GM19351 (cell line): ENCODE results near the gene XXYLT1.

Source experiments
- ATAC-seq: cut with Tn5 transposase; IDR thresholded peaks from one replicate; pipeline ENCODE4 v1.9.1; 2021; ENCODE audit warnings: mild to moderate bottlenecking, moderate library complexity; ENCODE audit not compliant: unreplicated experiment

The XXYLT1 gene

GRCh38 chr3:195085356-195086130, 185.4 kb downstream of the XXYLT1 start:
- ATAC-seq = no peak

- no peak for ATAC-seq
Measured at GRCh38 chr3:195084746-195085145, 186.2 kb downstream of the XXYLT1 start.

GRCh38 chr3:195083659-195084058, 187.3 kb downstream of the XXYLT1 start:
- ATAC-seq = no peak

DNA sequence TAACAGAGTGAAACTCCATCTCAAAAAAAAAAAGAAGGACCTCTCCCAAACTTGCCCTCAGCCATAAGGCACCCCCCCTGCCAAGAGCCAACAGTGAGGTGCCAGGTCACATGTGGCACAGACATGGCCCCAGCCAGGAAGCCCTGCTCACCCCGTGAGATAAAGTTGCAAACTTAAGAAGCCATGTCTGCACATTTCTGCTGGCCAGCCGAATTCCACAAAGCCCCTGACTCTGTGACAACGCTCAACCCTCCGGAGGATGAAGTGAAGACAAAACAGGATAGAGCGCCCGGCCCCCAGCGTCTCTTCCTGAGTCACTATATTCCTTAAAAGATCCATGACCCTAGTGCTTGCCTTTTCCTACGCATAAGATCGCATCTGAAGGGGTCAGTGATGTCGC, 188.1 kb downstream of the XXYLT1 start:
- no peak for ATAC-seq

DNA sequence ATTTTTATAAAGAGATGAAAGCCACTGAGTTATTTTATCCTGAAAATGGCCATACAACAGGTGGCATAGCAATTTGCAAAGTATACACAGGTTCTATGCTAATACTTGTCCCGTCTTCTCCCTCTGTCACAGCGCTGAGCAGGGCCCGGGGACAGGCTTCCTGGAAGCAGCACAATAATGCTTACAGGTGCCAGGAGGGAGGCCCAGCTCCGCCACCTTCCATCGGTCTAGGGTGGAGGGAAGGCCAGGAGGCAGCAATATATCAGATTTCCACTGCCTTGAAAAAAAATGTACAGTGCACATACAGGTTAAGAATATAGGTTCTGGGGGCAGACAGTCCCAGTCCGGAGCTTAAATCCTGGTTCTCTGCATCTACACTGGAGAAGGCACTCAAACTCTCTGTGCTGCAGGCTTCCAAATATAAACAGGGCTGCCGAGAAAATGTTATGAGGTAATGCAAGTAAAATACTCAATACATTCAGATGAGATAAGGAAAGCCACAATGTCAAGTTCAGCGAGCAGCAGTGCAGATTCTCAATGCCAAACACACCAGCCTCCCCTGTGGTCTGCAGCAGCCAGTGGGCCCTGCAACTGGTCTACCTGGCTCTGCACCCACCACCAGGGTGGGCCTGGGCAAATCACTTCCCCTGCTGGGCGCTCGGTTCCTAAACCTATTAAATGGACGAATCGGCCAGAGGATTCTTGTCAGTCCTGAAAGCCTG, 189.6 kb downstream of the XXYLT1 start:
- no peak for ATAC-seq

GRCh38 chr3:195080571-195081151, 190.3 kb downstream of the XXYLT1 start:
- no peak for ATAC-seq

- no peak for ATAC-seq
Measured at GRCh38 chr3:195080125-195080524, 190.8 kb downstream of the XXYLT1 start.

- no peak for ATAC-seq
Measured at GRCh38 chr3:195079636-195080035, 191.3 kb downstream of the XXYLT1 start.

- no peak for ATAC-seq
Measured at GRCh38 chr3:195078891-195079440, 192.0 kb downstream of the XXYLT1 start.

DNA sequence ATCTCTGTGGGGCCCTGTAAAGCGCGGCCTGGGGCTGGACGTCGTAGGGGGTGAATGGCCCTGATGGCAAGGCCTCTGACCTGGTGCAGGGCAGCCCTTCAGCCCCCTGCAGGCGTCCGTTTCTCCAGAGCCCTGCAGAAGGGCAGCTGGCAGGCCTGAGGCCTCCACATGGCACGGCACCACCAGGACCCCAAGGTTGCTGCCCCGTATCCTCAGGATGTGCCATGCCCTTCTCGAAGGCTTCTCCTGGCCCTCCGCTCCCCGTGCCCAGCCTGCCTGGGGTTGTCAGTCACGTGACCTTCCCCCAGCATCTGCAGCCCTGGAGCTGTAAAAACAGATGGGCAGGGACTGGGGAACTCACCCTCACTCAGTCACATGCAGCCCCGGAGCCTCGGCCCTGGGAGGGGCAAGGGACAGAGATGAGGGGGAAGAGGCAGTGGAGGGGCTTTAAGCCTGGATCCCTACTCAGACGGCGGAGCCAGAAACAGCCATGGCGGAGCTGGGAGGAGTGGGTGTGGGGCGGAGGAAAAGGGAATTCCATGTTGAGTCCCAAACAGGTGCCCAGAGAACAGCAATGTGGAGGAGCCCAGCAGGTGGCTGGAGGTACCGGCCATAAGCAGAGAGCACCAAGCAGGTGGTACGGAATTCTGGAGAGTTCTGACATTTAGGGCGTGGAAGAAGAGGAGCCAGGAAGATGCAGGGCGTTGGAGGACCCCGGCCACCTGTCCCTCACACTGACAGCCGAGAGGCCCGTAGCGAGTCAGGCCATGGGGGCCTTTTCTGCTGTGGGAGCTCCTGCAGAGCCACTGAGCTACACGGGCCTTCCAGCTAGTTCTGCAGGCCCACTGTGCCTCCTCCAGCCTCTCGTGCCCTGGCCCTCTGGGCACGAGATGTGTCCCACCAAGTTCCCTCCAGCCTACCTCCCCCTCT, 193.1 kb downstream of the XXYLT1 start:
- no peak for ATAC-seq

GRCh38 chr3:195076981-195077610, 193.9 kb downstream of the XXYLT1 start:
- no peak for ATAC-seq

DNA sequence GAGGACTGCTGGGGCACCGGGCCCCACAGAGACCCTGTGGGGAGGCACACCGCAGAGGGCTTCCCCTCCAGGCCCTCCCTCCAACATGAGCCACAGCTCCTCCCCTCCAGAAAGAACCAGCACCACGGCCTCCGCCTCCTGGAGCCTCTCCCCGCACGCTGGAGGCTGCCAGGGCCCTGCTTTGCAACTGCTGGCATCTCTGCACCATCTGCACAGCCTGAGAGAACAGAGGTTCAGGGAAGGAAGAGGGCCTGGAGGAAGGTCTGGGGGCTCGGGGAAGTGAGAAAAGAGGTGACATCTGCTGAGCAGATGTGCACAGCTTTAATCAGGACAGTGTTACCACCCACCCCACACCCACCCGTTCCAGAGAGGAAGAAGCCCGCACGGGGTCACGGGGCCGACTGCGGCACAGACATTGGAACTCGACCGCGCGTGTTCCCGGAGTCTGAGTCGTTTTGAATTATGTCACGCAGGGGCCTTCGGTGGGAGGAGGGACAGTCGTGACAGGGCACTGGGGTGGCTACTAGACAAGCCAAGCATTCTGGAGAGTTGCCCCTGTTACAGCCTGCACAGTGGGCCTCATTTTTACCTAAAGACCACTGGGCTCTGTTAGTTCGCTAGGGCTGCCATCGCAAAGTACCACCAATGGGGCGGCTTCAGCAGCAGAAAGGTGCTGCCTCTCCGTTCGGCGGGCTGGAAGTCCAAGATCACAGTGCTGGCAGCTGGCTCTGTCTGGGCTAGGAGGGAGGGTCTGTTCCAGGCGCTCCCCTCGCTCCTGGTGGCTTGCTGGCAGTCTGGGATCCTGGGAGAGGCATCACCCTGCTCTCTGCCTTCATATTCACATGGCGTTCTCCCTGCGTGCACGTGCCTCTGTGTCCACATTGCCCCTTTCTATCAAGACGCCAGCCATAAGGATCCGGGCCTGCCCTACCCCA, 194.8 kb downstream of the XXYLT1 start:
- ATAC-seq = no peak

- no peak for ATAC-seq
Measured at GRCh38 chr3:195075199-195075940, 195.6 kb downstream of the XXYLT1 start.

DNA sequence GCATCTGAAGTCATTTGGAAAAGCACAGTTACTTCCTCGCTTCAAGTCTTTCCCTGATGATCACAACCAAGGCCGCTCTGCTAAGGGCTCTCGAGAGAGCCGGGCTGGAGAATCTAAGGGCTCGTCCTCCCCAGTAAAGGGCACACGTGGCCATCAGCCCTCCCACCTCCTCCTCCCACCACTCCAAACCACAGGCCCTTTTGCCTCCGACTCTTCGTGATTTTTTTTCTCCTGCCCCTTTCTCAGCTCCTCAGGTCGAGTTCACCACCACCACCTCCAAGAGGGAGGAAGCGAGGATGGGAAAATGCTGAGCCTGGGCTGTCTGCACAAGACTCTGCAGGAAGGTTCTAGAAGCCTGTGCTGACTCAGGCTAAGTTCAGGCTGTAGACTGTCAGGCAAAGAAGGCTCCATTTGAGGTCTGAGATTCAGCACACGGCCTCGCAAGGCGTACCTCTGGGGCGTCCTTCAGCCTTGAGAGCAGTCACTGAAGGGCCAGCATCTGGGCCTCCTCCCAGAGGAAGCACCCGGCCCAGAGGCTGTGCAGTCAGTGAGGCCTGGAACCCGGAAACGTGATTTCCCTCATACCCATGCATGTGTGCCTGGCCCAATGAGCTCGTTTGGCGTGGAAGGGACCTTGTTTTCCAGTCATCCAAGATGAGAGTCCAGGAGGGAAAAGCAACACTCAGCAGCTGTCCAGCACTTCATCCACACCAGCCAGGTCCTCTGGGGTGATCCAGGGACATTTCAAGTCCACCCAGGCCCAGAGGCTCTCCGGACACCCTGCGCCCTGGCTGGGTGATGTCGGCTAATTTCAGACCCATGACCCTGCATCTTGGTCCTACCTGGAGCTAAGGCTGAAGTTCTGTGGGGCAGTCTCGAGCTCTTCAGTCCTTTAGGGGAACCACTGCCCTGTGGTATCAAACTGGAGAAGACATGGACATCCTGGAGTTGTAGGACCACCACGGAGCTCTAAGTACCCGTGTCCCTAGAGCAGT, 196.8 kb downstream of the XXYLT1 start:
- no peak for ATAC-seq

DNA sequence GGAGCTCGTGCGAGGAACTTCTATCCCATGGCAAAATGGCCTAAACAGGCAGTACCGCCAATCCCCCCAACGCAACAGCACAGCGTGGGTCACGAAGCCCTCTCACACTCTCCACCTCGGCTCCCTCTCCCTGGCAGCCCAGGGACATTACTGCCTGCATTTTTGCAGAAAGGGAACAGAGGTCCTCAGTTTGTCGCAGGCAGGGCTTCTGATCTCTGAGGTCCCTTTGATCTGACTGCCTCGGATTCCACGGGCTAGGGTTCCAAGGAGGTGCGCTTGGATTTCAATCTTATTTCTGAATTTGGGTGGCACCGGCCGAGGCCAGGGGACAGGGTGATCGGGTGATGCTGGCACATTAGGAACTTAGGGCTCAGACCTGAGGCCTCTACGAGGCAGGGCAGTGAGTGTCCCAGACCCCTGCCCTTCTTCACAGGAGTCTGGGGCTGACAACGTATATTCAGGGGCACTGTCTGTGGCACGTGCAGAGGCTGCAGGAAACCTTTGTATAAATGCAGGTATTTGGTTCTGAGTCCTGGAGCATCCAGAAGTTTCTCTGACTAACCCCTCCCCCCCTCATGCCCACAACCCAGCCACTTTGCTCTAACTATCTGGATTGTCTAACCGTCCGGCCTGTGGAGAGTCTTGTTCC, 197.9 kb downstream of the XXYLT1 start:
- ATAC-seq = no peak

- ATAC-seq = no peak
Measured at GRCh38 chr3:195071916-195072820, 198.8 kb downstream of the XXYLT1 start.
